ENCODE results near the gene FAM3C. TPM values are rescaled to one million over a fixed set of nuclear protein-coding genes. Genes with fewer than 3 reads are reported as not detected.
"Not testable (repeated sequence)": the region's sequence is repeated elsewhere in the genome, so short reads cannot be mapped to it uniquely, and the experiment has no call there.

The FAM3C gene
- total RNA-seq, 1 experiment from 2014 or later: 26.1 TPM

DNA sequence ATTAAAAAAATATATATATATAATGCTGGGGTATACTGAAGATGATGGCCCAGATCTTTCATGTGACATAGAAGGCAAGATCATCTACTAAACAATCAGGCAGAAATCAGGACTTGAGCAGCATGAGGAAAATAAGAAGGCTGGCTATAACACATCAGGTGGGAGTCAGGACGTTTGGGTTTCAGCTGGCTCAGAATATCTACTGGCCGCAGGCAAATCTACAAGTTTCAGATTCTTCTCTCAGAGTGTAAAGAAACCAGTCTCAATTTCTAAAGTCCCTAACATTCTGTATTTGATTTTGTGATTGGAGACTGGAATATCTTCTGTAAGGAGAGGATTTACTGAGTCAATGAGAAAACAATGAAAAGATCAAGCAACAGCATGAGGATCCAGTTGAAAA is 37.7 kb upstream of the FAM3C start:
- Histone ChIP-seq H3K9me2 (replicated peaks; ENCODE audit: insufficient read depth, low read length) (no peaks in the 10 kb centered on the region), H3K36me3 (ENCODE audit: insufficient read depth, low read length) (no peaks in the 10 kb centered on the region), H3K4me3 (ENCODE audit: low read length) (no peak overlapping the region), H3K4me1 (ENCODE audit: low read length) (peaks cover 9% of the 10 kb centered on the region), H3K79me2 (ENCODE audit: low read length) (no peaks in the 10 kb centered on the region), H2AFZ (ENCODE audit: low read length) (no peak overlapping the region), H3K27ac (ENCODE audit: low read length) (no peak overlapping the region), H4K20me1 (ENCODE audit: insufficient read depth, low read depth, low read length) (no peaks in the 10 kb centered on the region), H3K9me3 (ENCODE audit: low read length) (no peaks in the 10 kb centered on the region), H3K9ac (ENCODE audit: low read length) (no peak overlapping the region), H3K4me2 (ENCODE audit: low read depth, low read length, poor library complexity, severe bottlenecking) (no peak overlapping the region), H3K27me3 (ENCODE audit: low read length) (no peaks in the 10 kb centered on the region)
- no peak for DNase-seq

DNA sequence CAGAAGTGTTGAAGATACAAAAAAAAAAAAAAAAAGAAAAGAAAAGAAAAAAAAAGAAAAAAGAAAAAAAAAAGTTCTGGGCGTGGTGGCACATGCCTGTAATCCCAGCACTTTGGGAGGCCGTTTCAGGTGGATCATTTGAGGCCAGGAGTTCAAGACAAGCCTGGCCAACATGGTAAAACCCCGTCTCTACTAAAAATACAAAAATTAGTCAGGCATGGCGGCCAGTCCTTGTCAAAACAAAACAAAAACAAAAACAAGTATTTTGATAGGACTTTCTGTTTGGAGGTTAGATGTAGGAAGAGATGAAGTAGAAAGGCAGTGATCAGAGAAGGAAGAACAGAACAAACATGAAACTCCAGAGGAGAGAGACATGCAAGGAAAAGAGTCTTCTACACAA is 36.4 kb upstream of the FAM3C start:
- H4K20me1 ChIP-seq (ENCODE audit: insufficient read depth, low read depth, low read length); H3K9ac ChIP-seq (ENCODE audit: low read length); H3K27me3 ChIP-seq (ENCODE audit: low read length); H3K4me3 ChIP-seq (ENCODE audit: low read length); H3K4me2 ChIP-seq (ENCODE audit: low read depth, low read length, poor library complexity, severe bottlenecking); H3K9me2 ChIP-seq (replicated peaks; ENCODE audit: insufficient read depth, low read length); H3K36me3 ChIP-seq (ENCODE audit: insufficient read depth, low read length); H2AFZ ChIP-seq (ENCODE audit: low read length); DNase-seq; H3K79me2 ChIP-seq (ENCODE audit: low read length); H3K4me1 ChIP-seq (ENCODE audit: low read length); H3K27ac ChIP-seq (ENCODE audit: low read length); H3K9me3 ChIP-seq (ENCODE audit: low read length): not testable (repeated sequence)

DNA sequence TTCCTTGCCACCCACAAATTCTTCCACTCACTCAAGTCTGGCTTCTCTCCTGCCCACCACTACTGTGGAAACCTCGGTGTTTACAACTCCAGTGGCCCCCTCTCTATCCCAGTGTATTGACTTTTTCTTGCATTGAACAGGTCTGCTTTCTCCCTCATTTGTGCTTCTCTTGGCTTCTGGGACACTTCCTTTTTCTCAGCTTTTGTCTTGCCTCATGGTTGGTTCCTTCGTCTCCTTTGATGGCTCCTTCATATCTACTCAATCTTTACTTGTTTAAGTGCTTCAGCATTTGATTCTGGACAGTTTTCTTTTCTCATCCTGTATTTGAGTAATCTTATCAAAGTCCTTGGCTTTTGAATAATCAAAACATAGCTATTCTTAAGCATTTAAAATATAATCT is 35.9 kb upstream of the FAM3C start:
- Histone ChIP-seq H3K27me3 (ENCODE audit: low read length) (no peaks in the 10 kb centered on the region), H3K36me3 (ENCODE audit: insufficient read depth, low read length) (no peaks in the 10 kb centered on the region), H3K4me1 (ENCODE audit: low read length) (no peaks in the 10 kb centered on the region), H3K9me3 (ENCODE audit: low read length) (no peaks in the 10 kb centered on the region), H2AFZ (ENCODE audit: low read length) (no peak overlapping the region), H3K4me3 (ENCODE audit: low read length) (no peak overlapping the region), H3K27ac (ENCODE audit: low read length) (no peak overlapping the region), H3K79me2 (ENCODE audit: low read length) (no peaks in the 10 kb centered on the region), H3K9ac (ENCODE audit: low read length) (no peak overlapping the region), H4K20me1 (ENCODE audit: insufficient read depth, low read depth, low read length) (no peaks in the 10 kb centered on the region), H3K4me2 (ENCODE audit: low read depth, low read length, poor library complexity, severe bottlenecking) (no peak overlapping the region), H3K9me2 (replicated peaks; ENCODE audit: insufficient read depth, low read length) (no peaks in the 10 kb centered on the region)
- DNase-seq: no peak

DNA sequence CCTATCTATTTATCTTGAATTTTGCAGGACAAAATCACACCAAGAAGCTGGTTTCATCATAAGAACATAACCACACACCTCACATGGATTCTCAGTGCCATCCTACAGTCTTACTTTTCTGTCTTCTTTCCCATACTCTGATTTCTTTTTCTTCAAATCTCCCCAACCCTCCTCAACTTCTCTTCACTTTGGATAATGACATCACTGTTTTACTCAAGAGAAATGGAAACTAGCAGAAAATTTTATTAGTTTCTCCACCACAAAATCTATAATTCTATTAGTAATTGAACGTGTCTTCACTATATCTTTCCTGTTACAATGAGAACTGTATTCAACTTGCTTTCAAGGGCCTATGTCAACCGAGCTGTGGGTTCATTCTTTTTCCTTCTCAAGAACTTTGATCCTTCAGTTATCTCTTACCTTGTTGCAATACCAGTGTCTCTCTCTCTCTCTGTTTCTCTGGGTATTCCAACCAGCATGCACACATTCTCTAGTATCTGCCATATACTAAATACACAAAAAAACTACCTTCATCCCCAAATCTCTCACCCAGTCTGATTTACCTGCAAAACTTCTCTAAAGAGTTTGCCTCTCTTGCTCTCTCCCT is 35.4 kb upstream of the FAM3C start:
- H3K27ac ChIP-seq (ENCODE audit: low read length): no peak overlapping the region
- H4K20me1 ChIP-seq (ENCODE audit: insufficient read depth, low read depth, low read length): no peaks in the 10 kb centered on the region
- no peak for DNase-seq
- no peaks in the 10 kb centered on the region for H3K27me3 ChIP-seq (ENCODE audit: low read length)
- H3K9ac ChIP-seq (ENCODE audit: low read length): no peak overlapping the region
- no peaks in the 10 kb centered on the region for H3K4me1 ChIP-seq (ENCODE audit: low read length)
- H3K4me3 ChIP-seq (ENCODE audit: low read length): no peak overlapping the region
- H3K9me2 ChIP-seq (replicated peaks; ENCODE audit: insufficient read depth, low read length): no peaks in the 10 kb centered on the region
- H3K4me2 ChIP-seq (ENCODE audit: low read depth, low read length, poor library complexity, severe bottlenecking): no peak overlapping the region
- no peaks in the 10 kb centered on the region for H3K9me3 ChIP-seq (ENCODE audit: low read length)
- H3K79me2 ChIP-seq (ENCODE audit: low read length): no peaks in the 10 kb centered on the region
- H2AFZ ChIP-seq (ENCODE audit: low read length): no peak overlapping the region
- H3K36me3 ChIP-seq (ENCODE audit: insufficient read depth, low read length): no peaks in the 10 kb centered on the region

DNA sequence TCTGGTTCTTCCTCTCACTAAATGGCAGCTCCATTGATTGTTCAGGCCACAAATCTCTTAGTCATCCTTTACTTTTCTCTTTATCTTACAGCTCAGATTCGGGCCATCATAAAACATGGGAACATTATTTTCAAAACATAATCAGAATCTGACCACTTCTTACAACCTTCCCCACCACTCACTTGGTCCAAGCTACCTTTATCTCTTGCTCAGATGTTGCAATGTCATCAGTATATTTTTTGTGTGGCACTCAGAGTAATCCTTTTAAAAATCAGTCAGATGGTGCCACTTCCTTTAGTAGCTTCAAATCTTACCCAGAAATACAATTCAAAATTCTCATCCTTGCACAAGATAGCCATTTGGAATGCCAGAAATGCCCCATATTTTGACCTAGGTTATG is 34.5 kb upstream of the FAM3C start:
- no peak overlapping the region for H3K27ac ChIP-seq (ENCODE audit: low read length)
- no peaks in the 10 kb centered on the region for H3K9me2 ChIP-seq (replicated peaks; ENCODE audit: insufficient read depth, low read length)
- H3K4me1 ChIP-seq (ENCODE audit: low read length): no peaks in the 10 kb centered on the region
- no peak overlapping the region for H3K4me2 ChIP-seq (ENCODE audit: low read depth, low read length, poor library complexity, severe bottlenecking)
- DNase-seq: no peak
- no peak overlapping the region for H3K9ac ChIP-seq (ENCODE audit: low read length)
- no peaks in the 10 kb centered on the region for H4K20me1 ChIP-seq (ENCODE audit: insufficient read depth, low read depth, low read length)
- H3K27me3 ChIP-seq (ENCODE audit: low read length): no peaks in the 10 kb centered on the region
- no peaks in the 10 kb centered on the region for H3K79me2 ChIP-seq (ENCODE audit: low read length)
- no peaks in the 10 kb centered on the region for H3K36me3 ChIP-seq (ENCODE audit: insufficient read depth, low read length)
- no peak overlapping the region for H3K4me3 ChIP-seq (ENCODE audit: low read length)
- no peak overlapping the region for H2AFZ ChIP-seq (ENCODE audit: low read length)
- H3K9me3 ChIP-seq (ENCODE audit: low read length): no peaks in the 10 kb centered on the region

DNA sequence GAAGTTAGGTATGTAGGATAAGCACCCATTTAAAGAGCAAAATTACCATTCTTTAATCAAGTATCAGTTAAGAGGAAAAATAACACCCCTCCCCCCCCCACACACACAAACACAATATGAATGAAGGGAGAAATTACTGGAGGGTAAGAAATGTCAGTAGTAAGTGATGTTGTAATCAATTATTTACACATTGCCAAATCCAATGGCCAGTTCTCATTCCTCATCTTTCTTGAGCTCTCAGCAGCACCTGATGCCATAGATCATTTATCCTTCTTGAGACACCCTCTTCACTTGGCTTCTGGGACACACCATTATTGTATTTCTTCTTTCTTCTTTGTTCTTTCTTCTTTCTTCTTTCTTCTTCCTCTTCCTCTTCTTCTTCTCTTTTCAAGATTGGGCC is 33.7 kb upstream of the FAM3C start:
- no peak for DNase-seq
- Histone ChIP-seq H3K27ac (ENCODE audit: low read length) (no peak overlapping the region), H3K4me1 (ENCODE audit: low read length) (no peaks in the 10 kb centered on the region), H3K79me2 (ENCODE audit: low read length) (no peaks in the 10 kb centered on the region), H3K9ac (ENCODE audit: low read length) (no peak overlapping the region), H3K4me2 (ENCODE audit: low read depth, low read length, poor library complexity, severe bottlenecking) (no peak overlapping the region), H3K9me3 (ENCODE audit: low read length) (no peaks in the 10 kb centered on the region), H3K27me3 (ENCODE audit: low read length) (no peaks in the 10 kb centered on the region), H3K9me2 (replicated peaks; ENCODE audit: insufficient read depth, low read length) (no peaks in the 10 kb centered on the region), H4K20me1 (ENCODE audit: insufficient read depth, low read depth, low read length) (no peaks in the 10 kb centered on the region), H3K4me3 (ENCODE audit: low read length) (no peak overlapping the region), H2AFZ (ENCODE audit: low read length) (no peak overlapping the region), H3K36me3 (ENCODE audit: insufficient read depth, low read length) (no peaks in the 10 kb centered on the region)

DNA sequence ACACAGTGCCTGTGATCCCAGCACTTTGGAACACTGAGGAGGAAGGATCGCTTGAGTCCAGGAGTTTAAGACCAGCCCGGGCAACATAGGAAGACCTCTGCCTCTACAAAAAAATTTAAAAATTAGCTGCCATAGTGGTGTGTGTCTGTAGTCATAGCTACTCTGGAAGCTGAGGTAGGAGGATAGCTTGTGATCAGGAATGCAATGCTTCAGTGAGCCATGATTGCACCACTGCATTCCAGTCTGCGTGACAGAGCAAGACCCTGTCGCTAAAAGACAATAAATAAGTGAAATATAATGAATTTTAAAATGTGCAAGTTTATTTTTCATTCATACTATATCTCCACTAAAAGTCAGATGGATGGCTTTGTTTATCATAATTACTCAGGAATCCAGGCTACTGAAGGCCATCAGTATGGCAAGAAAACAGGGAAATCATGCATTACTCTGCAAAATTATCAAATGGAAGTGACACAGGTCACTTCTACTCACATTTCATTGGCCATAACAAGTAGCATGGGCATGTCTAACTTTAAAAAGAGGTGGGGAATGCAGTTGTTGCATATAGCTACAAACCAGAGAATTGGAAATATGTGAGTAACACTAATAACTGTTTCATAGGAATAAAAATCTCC is 32.9 kb upstream of the FAM3C start:
- H2AFZ ChIP-seq (ENCODE audit: low read length): no peak overlapping the region
- H3K79me2 ChIP-seq (ENCODE audit: low read length): no peaks in the 10 kb centered on the region

DNA sequence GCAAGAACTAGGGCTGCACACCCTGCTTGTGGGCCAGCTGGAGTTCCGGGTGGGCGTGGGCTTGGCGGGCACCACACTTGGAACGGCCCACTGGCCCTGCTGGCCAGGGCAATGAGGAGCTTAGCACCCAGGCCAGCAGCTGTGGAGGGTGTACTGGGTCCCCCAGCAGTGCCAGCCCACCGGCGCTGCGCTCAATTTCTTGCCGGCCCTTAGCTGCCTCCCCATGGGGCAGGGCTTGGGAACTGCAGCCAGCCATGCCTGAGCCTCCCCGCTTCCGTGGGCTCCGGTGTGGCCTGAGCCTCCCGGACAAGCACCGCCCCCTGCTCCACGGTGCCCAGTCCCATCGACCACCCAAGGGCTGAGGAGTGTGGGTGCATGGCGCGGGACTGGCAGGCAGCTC is 25.6 kb upstream of the FAM3C start:
- H3K4me2 ChIP-seq (ENCODE audit: low read depth, low read length, poor library complexity, severe bottlenecking); H3K79me2 ChIP-seq (ENCODE audit: low read length); H3K9ac ChIP-seq (ENCODE audit: low read length); H3K4me1 ChIP-seq (ENCODE audit: low read length); H3K9me2 ChIP-seq (replicated peaks; ENCODE audit: insufficient read depth, low read length); H4K20me1 ChIP-seq (ENCODE audit: insufficient read depth, low read depth, low read length); H3K27me3 ChIP-seq (ENCODE audit: low read length); H3K9me3 ChIP-seq (ENCODE audit: low read length); H3K4me3 ChIP-seq (ENCODE audit: low read length); H2AFZ ChIP-seq (ENCODE audit: low read length); H3K36me3 ChIP-seq (ENCODE audit: insufficient read depth, low read length); DNase-seq; H3K27ac ChIP-seq (ENCODE audit: low read length): not testable (repeated sequence)

More for the DNA sequence above, 32.9 kb upstream of the FAM3C start:
- Histone ChIP-seq H3K9ac (ENCODE audit: low read length) (no peak overlapping the region), H3K9me2 (replicated peaks; ENCODE audit: insufficient read depth, low read length) (no peaks in the 10 kb centered on the region), H3K4me2 (ENCODE audit: low read depth, low read length, poor library complexity, severe bottlenecking) (no peak overlapping the region), H3K27me3 (ENCODE audit: low read length) (no peaks in the 10 kb centered on the region), H4K20me1 (ENCODE audit: insufficient read depth, low read depth, low read length) (no peaks in the 10 kb centered on the region), H3K36me3 (ENCODE audit: insufficient read depth, low read length) (no peaks in the 10 kb centered on the region), H3K4me1 (ENCODE audit: low read length) (no peaks in the 10 kb centered on the region), H3K9me3 (ENCODE audit: low read length) (no peaks in the 10 kb centered on the region), H3K27ac (ENCODE audit: low read length) (no peak overlapping the region), H3K4me3 (ENCODE audit: low read length) (no peak overlapping the region)
- DNase-seq: no peak
